GM19463 (cell line): ENCODE measurements around the gene ASB8.

Source experiments
- ATAC-seq: cut with Tn5 transposase; IDR thresholded peaks from one replicate; pipeline ENCODE4 v1.9.1; 2021; ENCODE audit warnings: mild to moderate bottlenecking, moderate library complexity; ENCODE audit not compliant: unreplicated experiment

ASB8 gene

DNA sequence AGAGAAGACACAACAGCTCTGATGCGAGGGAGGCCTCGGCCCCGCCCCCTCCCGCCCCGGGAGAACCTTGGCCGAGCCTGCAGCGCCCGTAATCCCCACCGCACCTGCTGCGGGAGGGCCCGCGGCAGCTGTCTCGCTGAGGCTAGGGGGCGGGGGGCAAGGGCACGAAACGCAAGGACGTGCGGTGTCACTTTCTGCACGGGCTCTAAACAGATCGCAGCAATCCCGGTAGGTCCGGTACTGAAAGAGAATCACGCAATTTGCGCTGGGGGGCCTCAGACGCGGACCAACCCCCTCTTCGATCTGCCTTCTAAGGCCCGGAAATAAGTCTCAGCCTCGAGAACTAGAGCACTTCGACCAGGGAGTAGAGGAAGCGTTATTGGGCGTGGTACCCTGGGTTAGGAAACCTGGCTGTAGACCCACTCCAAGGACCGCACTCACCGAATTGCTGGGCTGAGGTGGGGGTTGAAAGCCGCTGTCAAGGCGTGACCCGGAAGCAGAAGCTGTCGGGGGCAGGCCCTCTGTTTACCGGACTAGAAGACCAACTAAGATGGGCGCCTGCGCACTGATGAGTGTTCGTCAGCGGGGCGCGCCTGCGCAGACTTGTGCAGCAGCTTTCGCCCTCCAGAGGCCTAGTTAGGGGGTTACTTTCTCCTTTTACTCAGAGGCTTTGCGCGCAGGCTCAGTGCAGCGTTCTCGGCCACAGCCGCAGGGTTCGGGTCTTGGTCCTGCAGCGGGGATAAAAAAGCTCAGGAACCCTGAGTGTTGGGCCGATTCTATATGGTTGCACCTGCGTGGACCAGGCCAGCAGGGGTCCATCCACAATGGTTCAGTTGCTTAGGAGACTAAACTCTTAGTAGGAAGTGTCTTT is at the start of gene ASB8:
TSS of gene ASB8 (minus strand) at position 498 of the 871 bp plus-strand sequence. CDS start 4,019 bp downstream, outside the sequence.
- peak; percentile 84 for ATAC-seq

- ATAC-seq = no peak
Measured at GRCh38 chr12:48203192-48203591, 45.9 kb upstream of the ASB8 start, which contains the start of gene OR10AD1. TSS of gene OR10AD1 (minus strand) at chr12:48203292. CDS start at chr12:48203292, 0 bp downstream.

DNA sequence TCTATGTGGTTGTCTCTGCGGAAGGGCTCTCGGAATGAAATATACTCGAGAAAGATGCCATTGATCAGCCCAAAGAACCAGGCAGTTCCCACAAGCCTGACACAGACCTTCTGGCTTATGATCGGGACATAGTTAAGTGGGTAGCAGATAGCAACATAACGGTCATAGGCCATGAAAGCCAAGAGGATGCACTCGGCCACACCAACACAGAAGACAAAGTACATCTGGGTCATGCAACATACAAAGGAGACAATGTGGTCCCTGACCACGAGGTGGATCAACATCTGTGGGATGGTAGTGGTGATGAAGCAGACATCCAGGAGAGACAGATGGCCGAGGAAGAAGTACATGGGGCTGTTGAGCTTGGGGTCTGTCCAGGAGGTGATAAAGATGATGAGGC is 45.5 kb upstream of the ASB8 start:
- no peak for ATAC-seq

DNA sequence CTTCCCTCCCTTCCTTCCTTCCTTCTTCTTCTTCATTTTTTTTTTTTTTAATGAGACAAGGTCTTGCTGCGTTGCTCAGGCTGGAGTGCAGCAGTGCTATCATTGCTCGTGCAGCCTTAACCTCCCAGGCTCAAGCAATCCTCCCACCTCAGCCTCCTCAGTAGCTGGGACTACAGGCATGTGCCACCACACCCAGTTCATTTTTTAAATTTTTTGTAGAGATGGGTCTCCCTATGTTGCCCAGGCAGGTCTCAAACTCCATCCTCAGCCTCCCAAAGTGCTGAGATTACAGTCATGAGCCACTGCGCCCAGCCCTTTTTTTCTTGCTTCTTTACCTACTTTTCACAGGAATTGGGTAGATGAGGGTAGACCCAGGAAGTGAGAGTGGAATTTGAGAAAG is 44.2 kb upstream of the ASB8 start:
- ATAC-seq = no peak

DNA sequence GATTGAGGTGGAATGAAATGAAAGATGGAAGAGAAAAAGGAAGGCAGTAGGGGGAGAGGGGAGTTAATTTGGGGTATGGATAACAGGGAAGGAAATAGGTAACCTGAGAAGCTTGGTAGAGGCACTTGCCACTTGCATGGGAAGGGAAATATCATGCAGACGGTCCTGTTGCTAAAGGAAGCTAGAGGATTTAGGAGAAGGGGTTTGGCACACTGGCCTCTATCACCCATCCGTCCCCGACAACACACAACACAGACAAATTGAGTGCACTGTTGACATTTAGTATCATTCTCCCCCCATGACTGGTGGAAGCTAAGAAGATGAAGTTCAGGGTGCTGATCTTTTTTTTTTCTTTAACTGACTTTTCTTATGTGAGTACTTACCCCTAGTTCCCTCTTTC is 43.8 kb upstream of the ASB8 start:
- ATAC-seq = no peak

- no peak for ATAC-seq
Measured at GRCh38 chr12:48199774-48200221, 42.5 kb upstream of the ASB8 start.

GRCh38 chr12:48198985-48199384 is 41.7 kb upstream of the ASB8 start:
- ATAC-seq = no peak

- peak; percentile 4 for ATAC-seq
Measured at GRCh38 chr12:48198672-48198971, 41.3 kb upstream of the ASB8 start.

DNA sequence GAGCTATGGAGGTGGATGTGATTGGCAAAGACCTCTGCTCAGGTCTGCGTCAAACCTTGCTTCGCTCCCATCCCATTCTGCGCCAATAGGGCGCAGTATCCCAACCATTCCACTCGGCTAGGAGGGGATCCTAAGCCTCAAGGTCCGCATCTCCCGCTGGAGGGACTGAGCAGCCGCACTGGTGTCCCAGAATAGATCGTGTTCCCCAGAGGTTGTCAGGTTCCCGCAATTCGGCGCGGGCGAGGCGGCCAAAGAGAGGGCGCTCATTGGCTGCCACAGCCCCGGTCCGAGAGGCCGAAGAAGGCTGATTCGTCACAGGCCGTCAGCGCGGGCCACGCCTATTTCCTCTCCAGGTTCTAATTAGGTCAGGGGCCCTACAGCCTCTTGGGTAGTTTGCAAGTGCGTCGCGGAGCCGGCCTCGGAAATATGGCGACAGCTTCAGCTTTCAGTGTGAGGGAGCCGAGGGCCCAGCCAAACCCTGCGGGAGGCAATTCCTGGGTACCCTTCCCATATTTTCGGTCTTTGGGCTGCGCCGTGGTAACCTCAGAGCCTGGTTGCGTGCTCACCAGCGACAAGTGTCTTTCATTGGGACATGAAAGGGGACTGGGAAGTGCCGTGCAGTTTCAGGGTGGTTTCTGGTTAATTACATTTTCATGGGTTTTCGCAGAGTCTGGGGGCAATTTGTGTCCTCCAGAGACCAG is 40.8 kb upstream of the ASB8 start:
- ATAC-seq = peak; percentile 100

DNA sequence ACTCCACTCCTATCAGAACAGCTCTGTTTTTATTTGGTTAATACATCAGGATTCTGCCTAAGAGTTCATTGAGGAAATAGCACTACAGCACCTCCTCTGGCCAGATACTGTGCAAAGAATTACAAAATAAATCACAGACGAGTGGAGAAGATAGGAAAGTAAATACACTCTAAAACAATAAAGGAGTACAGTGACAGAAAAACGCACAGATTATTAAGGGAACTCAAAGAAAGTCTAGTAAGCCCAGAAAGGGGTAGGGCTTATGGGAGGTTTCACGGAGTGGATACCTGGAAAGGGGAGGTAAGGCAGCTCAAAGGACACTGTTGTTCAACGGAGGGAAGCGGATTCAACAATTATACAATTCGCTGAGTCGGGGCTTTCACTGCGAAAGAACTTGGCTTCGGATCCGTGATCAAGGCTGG is 40.2 kb upstream of the ASB8 start:
- ATAC-seq = peak; percentile 4

DNA sequence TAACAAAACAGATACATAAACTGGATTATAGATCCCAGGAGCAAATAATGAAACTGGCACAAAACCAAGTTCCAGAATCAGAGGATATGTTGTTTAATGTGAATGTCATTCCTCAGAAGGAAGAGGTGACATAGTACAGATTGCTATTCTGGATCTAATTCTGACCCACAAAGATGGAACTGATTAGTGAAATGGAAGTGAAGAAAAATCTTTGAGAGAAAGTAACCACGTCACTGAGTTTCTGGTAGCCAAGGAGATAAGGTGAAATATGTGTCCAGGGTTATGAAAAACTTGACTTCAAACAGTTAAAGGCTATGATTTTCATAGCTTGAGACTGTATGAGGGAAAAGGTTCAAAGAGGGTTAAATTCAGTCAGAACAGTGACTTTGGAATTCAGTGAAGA is 37.5 kb upstream of the ASB8 start:
- no peak for ATAC-seq

DNA sequence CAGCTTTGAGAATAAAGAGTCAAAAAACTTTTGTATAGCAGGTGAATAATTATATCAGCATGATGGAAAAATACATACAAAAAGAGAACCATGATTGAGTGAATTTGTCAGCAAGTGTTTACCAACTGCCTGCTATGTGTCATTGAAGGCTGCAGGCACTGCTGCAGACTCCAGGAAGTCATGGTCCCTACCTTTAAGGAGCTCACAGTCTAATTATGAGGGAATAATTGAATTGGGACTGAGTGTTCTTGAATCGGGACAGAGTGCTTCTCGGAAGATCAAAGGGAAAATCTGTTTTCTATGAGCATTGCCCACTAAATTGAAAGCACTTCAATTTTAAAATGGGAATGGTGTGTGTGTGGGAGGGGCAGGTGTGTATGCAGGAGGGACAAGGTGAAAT is 36.3 kb upstream of the ASB8 start:
- no peak for ATAC-seq

GRCh38 chr12:48192861-48193260 is 35.5 kb upstream of the ASB8 start:
- ATAC-seq = no peak

DNA sequence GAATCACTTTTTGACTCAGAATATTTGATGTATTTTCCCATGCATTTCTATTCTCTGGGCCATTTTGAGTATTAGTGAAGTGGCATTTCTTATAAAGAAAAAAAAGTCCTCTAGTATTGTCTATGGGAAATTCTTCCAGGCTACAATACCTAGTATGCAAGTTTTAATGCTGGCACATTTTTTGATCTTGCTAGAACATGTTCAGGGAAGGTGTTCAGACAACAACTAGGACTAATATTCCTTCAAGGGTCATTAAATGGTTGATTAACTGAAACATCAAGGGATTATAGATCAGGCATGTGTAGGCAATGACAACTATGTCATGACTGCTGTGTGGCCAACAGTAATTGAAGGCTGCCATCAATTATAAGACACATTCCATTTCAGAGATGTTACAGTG is 33.8 kb upstream of the ASB8 start:
- no peak for ATAC-seq

GRCh38 chr12:48189331-48190125 is 32.2 kb upstream of the ASB8 start:
- no peak for ATAC-seq

DNA sequence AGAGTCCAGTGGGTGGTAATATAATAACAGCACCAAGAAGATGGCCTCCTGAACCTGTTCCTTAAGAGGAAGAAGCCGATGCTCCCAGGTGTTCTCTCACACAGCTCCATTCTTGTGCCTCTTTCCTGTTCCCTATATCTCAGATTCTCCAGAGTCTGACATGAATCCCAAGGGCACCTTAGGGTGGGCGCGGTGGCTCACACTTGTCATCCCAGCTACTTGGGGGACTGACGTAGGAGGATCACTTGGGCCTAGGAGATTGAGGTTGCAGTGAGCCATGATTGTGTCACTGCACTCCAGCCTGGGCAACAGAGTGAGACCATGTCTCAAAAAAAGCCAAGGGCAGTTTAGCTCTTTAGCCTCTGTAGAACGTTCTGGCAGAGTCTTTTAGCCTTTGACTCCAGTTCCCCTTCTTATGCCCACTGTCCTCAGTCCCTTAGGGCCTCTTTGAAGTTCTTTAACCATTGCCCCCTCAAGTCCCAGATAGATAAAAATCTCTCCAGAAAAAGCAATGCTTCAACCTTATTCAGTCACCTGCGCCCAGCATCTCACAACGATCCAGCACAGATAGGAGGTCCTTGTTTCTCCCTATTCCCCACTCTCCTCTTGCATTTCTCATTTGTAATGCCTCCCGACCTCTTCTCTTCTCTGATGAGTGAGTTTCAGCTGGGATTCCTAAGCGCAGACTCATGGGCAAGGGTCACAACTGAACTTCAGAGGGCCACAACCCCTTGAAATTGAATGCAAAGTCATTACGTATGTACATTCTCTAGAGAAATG is 30.8 kb upstream of the ASB8 start:
- no peak for ATAC-seq

- no peak for ATAC-seq
Measured at GRCh38 chr12:48185181-48185919, 28.0 kb upstream of the ASB8 start.

GRCh38 chr12:48184549-48184922 is 27.2 kb upstream of the ASB8 start:
- ATAC-seq = no peak

GRCh38 chr12:48183876-48184548 is 26.7 kb upstream of the ASB8 start:
- ATAC-seq = no peak
